Motor neuron (in vitro differentiated cells): ENCODE measurements around the gene TP53BP1. TPM values are rescaled to one million over a fixed set of nuclear protein-coding genes. Genes with fewer than 3 reads are reported as not detected.

Experiments
- ATAC-seq, 8 experiments: fragments of 200-7000 bp; cut with Tn5 transposase; replicated peaks in 6 of 8; 2 replicates each; pipeline ENCODE4 v1.8.0; 2021; ENCODE audit warnings: mild to moderate bottlenecking in 8 of 8, moderate library complexity in 8 of 8
- H3K27ac ChIP-seq, 2 donors: fragments of 250-450 bp; sonication (Bioruptor Pico); 2 replicates each; pipeline ENCODE4 v1.9.0; 2021; ENCODE audit warnings: antibody characterized with exemption in 2 of 2, mild to moderate bottlenecking in 2 of 2, moderate library complexity in 1 of 2
- H3K4me1 ChIP-seq, 2 donors: fragments of 250-450 bp; sonication (Bioruptor Pico); replicated peaks in 1 of 2; 2 replicates each; pipeline ENCODE4 v1.6.1; 2021; ENCODE audit warnings: antibody characterized with exemption in 2 of 2, mild to moderate bottlenecking in 2 of 2, moderate library complexity in 1 of 2
- H3K4me3 ChIP-seq, 5 donors: fragments of 250-450 bp; sonication (Bioruptor Pico); 2 replicates each; pipeline ENCODE4 v1.9.0; 2021; ENCODE audit warnings: antibody characterized with exemption in 5 of 5, mild to moderate bottlenecking in 5 of 5, moderate library complexity in 4 of 5
- WGBS, 10 experiments: fragments of 450-650 bp; shearing (Covaris generic); methylation state at CpG; one replicate each; pipeline ENCODE4 v1.0.0; 2022; 5-methylcytosine and 5-hydroxymethylcytosine counted together
- in situ Hi-C, 9 experiments: fragments of 400-800 bp; cut with MboI; loops; one replicate each; pipeline ENCODE4 v1.15.0; 2021; ENCODE audit warnings: low sequenced_read_pairs in 9 of 9, low pct_unique_long_range_greater_than_20kb in 2 of 9; ENCODE audit not compliant: unreplicated experiment in 9 of 9
- total RNA-seq, 8 experiments: library from RNA; unstranded; fragments of 300-600 nt; gene quantifications; 2 replicates each; pipeline versions ENCODE4 v1.2.3 to v1.2.4, GENCODE V29; 2022

The TP53BP1 gene
- total RNA-seq, 8 experiments from 2014 or later: 37.3 to 93.1 (median 84.8) TPM

- H3K4me1 ChIP-seq: peaks cover 40 to 41% of the 10 kb centered on the region in 2 donors
- H3K4me3 ChIP-seq: peak overlapping the region in 1 of 5 donors; percentile 67
- WGBS, 10 experiments: 0 to 61% (median 58%) methylated on average over 1 to 2 of the region's 2 CpGs; no CpG with 5 or more reads in 7 of the 10 experiments
- ATAC-seq: no peak
- no peak overlapping the region for H3K27ac ChIP-seq
- in situ Hi-C loops: no loop called here
These were observed 22.8 kb upstream of the TP53BP1 start for GRCh38 chr15:43515741-43516140.

- peak overlapping the region in 1 of 2 donors; percentile 46 for H3K27ac ChIP-seq
- H3K4me1 ChIP-seq: peaks cover 40 to 42% of the 10 kb centered on the region in 2 donors
- 24 to 83% (median 58%) methylated on average over 1 to 4 of the region's 4 CpGs; no CpG with 5 or more reads in 4 of the 10 experiments for WGBS, 10 experiments
- in situ Hi-C loops: no loop called here
- H3K4me3 ChIP-seq: no peak overlapping the region
- peak in 2 of 8 experiments; percentile 4 to 5 for ATAC-seq
These were observed 21.5 kb upstream of the TP53BP1 start for GRCh38 chr15:43514241-43515057.

GRCh38 chr15:43513550-43513949 is 20.6 kb upstream of the TP53BP1 start:
- Histone ChIP-seq H3K27ac (no peak overlapping the region), H3K4me1 (peaks cover 40 to 41% of the 10 kb centered on the region in 2 donors), H3K4me3 (no peak overlapping the region)
- no peak for ATAC-seq
- in situ Hi-C loops: no loop called here
- WGBS, 10 experiments: 0 to 100% (median 67%) methylated on average over 1 of the region's 1 CpG; no CpG with 5 or more reads in 3 of the 10 experiments

- in situ Hi-C loops: no loop called here
- peak in 5 of 8 experiments; percentile 20 to 34 (median 25) for ATAC-seq
- Histone ChIP-seq H3K4me1 (peaks cover 36 to 39% of the 10 kb centered on the region in 2 donors), H3K4me3 (peak overlapping the region; percentile 39 to 59 (median 41)), H3K27ac (no peak overlapping the region)
- 0 to 43% (median 16%) methylated on average over 1 to 11 of the region's 39 CpGs for WGBS, 10 experiments
These were observed 18.3 kb upstream of the TP53BP1 start for GRCh38 chr15:43511012-43511885.

- in situ Hi-C loops: no loop called here
- H3K4me1 ChIP-seq: peaks cover 38 to 40% of the 10 kb centered on the region in 2 donors
- WGBS, 10 experiments: 0 to 8% (median 0%) methylated on average over 1 to 11 of the region's 41 CpGs; no CpG with 5 or more reads in 2 of the 10 experiments
These were observed 17.4 kb upstream of the TP53BP1 start for GRCh38 chr15:43510200-43511011.

GRCh38 chr15:43509660-43510199 is 16.8 kb upstream of the TP53BP1 start:
- peaks cover 40 to 45% of the 10 kb centered on the region in 2 donors for H3K4me1 ChIP-seq
- peak overlapping the region; percentile 40 to 59 (median 47) for H3K4me3 ChIP-seq
- WGBS, 10 experiments: 0 to 27% (median 6%) methylated on average over 1 to 8 of the region's 8 CpGs; no CpG with 5 or more reads in 1 of the 10 experiments
- in situ Hi-C loops: no loop called here
- peak in 2 of 8 experiments; percentile 6 to 12 for ATAC-seq
- H3K27ac ChIP-seq: peak overlapping the region; percentile 89

More at GRCh38 chr15:43510200-43511011, 17.4 kb upstream of the TP53BP1 start:
- Histone ChIP-seq H3K27ac (peak overlapping the region; percentile 89), H3K4me3 (peak overlapping the region; percentile 41 to 59 (median 47))
- ATAC-seq: peak; percentile 82 to 95 (median 88)

GRCh38 chr15:43508991-43509659 is 16.2 kb upstream of the TP53BP1 start:
- in situ Hi-C loops: no loop called here
- peak overlapping the region; percentile 40 to 59 (median 47) for H3K4me3 ChIP-seq
- H3K27ac ChIP-seq: peak overlapping the region; percentile 89
- 0 to 33% (median 0%) methylated on average over 1 to 6 of the region's 9 CpGs; no CpG with 5 or more reads in 4 of the 10 experiments for WGBS, 10 experiments
- ATAC-seq: peak in 6 of 8 experiments; percentile 0 to 33 (median 24)
- H3K4me1 ChIP-seq: peaks cover 35 to 41% of the 10 kb centered on the region in 2 donors

- Histone ChIP-seq H3K4me1 (peaks cover 33 to 39% of the 10 kb centered on the region in 2 donors), H3K27ac (peak overlapping the region; percentile 75 to 89), H3K4me3 (peak overlapping the region in 3 of 5 donors; percentile 1 to 59 (median 47))
- no peak for ATAC-seq
- in situ Hi-C loops: no loop called here
- WGBS, 10 experiments: 0 to 80% (median 54%) methylated on average over 1 of the region's 1 CpG; no CpG with 5 or more reads in 4 of the 10 experiments
These were observed 15.5 kb upstream of the TP53BP1 start for GRCh38 chr15:43508421-43508820.

- H3K27ac ChIP-seq: peak overlapping the region in 1 of 2 donors; percentile 53
- H3K4me1 ChIP-seq: peaks cover 23 to 31% of the 10 kb centered on the region in 2 donors
- in situ Hi-C loops: no loop called here
- 33 to 86% (median 50%) methylated on average over 1 of the region's 1 CpG; no CpG with 5 or more reads in 4 of the 10 experiments for WGBS, 10 experiments
- H3K4me3 ChIP-seq: no peak overlapping the region
- peak in 1 of 8 experiments; percentile 0 for ATAC-seq
These were observed 12.8 kb upstream of the TP53BP1 start for GRCh38 chr15:43505738-43506137.

GRCh38 chr15:43499635-43500034 is 6.7 kb upstream of the TP53BP1 start:
- in situ Hi-C loops: no loop called here
- Histone ChIP-seq H3K4me3 (no peak overlapping the region), H3K4me1 (no peaks in the 10 kb centered on the region), H3K27ac (no peak overlapping the region)
- WGBS, 10 experiments: 18 to 91% (median 75%) methylated on average over 1 of the region's 1 CpG; no CpG with 5 or more reads in 2 of the 10 experiments
- no peak for ATAC-seq

- Histone ChIP-seq H3K27ac (no peak overlapping the region), H3K4me3 (no peak overlapping the region), H3K4me1 (peaks cover 3 to 5% of the 10 kb centered on the region in 2 donors)
- ATAC-seq: peak in 1 of 8 experiments; percentile 59
- in situ Hi-C loops: no loop called here
- 20 to 100% (median 73%) methylated on average over 1 to 3 of the region's 3 CpGs for WGBS, 10 experiments
These were observed 6.0 kb upstream of the TP53BP1 start for GRCh38 chr15:43498990-43499389.
